GM19099 (cell line): ENCODE results near the gene PVALB.

Source experiments
- POLR2A ChIP-seq: IDR thresholded peaks from 3 replicates; pipeline ENCODE4 v1.6.1; 2011; ENCODE audit warnings: low read depth; ENCODE audit not compliant: insufficient read length; ENCODE audit errors: extremely low read depth

PVALB gene

DNA sequence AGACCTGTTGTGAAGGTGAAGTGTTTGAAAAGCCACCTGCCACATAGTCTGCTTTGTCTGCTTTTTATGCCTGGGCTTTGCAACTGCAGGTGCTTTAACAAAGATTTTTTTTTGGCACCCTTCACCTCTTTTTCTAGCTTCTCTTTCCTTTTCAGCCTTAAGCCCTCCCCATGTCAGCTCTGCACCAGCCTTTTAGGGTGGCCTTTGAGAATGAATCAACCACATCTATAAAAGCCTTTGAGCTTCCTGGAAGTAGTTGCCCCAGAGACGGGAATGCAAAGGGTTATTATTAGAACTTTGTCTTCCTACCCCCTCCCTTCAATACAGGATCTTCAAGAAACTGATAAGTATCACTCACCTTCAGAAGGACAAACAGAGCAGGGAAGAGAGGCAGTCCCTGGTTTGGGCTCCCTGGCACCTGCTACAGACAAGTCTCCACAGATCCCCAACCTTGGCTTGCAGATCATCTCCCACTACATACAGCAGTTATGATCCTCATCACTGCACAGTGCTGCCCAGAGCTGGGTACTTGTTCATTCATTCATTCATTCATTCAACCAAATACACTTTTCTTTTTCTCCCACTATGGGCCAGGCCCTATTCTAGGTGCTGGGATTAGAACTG is 8.0 kb downstream of the PVALB start:
- TF ChIP-seq POLR2A: no peak

DNA sequence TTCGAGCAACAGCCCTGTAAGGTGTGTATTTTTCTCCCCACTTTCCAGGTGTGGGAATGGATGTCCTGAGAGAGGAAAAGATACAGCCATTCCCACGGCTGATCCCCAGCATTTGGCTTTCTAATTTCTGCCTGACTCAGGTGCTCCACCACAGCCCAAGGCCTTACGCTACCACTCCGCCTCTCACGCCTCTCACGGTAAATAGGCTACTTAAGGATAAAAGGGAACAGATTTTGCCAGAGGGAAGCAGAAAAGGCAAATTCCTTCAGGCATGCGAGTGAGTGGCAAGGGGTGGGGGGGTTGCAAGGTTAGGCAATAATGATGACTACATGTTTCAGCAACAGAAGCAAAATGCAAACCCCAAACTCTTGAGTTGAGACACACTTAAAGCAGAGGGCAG is 9.2 kb downstream of the PVALB start:
- no peak for TF ChIP-seq POLR2A

GRCh38 chr22:36806835-36807234 is 10.0 kb downstream of the PVALB start:
- no peak for TF ChIP-seq POLR2A

GRCh38 chr22:36803358-36803757 is 13.5 kb downstream of the PVALB start:
- no peak for TF ChIP-seq POLR2A

DNA sequence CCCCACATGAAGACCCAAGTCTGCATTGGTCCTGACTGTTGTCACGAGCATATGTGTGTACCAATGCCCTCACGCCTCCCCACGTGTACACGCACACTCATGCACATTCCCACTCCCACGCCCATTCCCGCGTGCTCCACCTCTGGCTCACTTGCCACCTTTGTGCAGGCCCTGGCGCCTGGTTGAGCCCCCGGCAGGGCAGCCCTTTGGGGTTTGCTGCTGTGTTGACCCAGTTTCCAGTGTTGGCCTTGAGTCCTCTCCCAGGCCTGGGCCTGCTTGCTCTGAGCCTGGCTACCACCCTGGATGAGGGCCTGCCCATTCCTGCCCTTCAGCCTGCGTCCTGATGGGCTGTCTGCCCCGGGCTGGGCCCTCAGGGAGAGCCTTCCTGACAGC is 18.2 kb downstream of the PVALB start:
- TF ChIP-seq POLR2A: no peak

GRCh38 chr22:36797911-36798673 is 18.7 kb downstream of the PVALB start:
- TF ChIP-seq POLR2A: no peak

GRCh38 chr22:36797374-36797773 is 19.5 kb downstream of the PVALB start:
- TF ChIP-seq POLR2A: no peak

DNA sequence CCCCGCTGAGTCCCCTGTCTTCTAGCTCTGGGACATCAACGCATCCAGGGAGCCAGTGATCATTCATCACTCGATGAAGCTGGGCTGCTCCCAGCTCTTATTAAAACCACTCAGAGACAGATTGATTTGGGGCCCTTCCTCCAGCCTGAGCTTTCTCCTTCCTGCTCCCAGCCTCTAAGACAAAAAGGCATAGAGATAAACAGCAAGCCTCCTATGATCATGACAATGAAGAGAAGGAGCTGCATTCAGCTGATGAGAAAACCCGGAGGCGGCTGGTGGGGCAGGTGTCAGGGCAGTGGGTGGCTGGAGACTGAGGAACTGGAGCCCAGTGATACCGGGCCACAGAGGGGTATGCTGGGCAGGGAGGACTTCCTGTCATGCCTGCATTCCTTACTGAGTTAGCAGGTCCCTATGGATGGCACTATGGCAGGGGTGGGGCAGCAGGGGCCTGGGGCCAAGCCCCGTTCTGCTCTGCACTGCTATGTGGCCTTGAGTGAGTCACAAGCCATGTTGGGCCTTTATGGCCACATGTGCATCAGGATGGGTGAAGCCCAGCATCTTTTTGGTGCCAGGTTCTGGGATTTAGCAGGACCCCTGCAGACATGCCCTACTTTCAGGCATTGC is 20.2 kb downstream of the PVALB start:
- no peak for TF ChIP-seq POLR2A

DNA sequence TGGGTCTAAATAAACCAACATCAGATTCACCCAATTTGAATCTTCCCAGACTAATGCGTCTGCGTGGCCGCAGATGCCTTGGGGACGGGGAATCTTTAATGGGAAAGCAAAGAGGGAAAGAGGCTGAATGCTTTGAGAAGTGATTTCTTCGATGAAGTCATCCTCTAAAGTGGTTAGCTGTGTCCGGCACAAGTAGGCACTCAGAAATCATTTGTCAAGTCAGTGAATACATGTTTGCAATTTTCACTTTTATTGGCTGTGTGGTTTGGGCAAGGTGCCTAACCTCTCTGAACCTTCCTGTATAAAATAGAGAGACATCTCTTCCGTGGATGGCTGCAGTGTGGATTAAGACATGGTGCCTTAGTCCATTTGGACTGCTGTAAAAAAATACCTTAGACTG is 21.2 kb downstream of the PVALB start:
- no peak for TF ChIP-seq POLR2A

GRCh38 chr22:36790648-36791047 is 26.2 kb downstream of the PVALB start:
- TF ChIP-seq POLR2A: no peak

DNA sequence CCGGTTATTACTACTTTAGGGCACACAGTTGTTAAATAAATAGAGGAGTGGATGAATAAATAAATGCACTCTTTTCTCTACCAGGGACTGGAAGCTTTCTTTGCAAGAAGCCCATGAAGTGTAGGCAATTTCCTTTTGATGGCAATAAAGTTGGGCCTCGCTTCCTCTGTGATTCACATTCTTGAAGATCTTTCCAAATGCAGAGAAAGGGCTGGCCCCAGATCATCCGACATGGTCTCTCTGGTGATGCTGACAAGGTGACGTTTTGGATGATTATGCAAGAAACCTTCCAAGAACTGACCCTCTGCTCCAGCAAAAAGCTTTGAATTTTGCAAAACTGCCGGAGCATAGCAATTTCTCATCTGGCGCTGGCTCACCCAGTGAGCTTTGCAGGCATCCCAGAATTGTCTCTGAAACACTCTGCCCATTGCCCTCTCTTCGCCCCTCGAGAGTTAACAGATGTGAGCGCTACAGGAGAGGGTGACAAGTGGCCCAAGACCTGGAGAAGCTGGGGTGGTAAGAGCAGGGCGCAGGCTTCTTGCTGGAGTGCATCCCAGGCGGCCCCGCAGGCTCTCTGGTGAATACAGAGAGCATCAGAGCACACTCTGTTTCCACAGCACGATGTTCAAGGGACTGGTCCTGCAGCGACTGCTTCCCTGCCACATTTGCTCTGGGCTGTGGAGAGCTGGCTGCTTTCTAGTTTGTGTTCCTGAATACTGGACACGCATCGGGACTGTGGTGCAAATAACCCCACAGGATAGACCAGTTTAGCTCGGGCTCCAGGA is 29.4 kb downstream of the PVALB start:
- no peak for TF ChIP-seq POLR2A

DNA sequence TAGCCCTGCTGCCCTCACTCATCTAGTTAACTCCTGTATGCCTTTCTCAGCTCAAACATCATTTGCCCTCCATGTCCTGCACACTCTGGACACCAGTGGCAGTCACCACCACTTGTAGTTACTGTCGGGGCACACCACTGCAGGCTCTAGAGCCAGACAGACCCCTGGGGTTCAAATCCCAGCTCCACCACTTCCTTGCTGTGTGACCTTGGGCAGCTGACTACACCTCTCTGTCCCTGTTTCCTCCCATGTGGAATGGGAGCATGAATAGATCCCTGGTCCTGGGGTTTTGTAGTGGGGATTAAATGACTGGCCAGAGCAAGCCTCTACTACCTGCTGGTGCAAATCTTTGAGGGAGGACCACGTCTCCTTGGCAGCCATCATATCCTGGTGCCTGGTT is 33.1 kb downstream of the PVALB start:
- no peak for TF ChIP-seq POLR2A

GRCh38 chr22:36781656-36782627 is 34.9 kb downstream of the PVALB start:
- no peak for TF ChIP-seq POLR2A

GRCh38 chr22:36778020-36778419 is 38.8 kb downstream of the PVALB start:
- TF ChIP-seq POLR2A: no peak
